ENCODE measurements around the gene SLC43A3.

The SLC43A3 gene

GRCh38 chr11:57426929-57427726 is at the start of gene SLC43A3:
Gene SLC43A3, minus strand, starts transcription at chr11:57427121. Its CDS starts 949 bp downstream, at chr11:57426172.
- peak; percentile 88 for DNase-seq

GRCh38 chr11:57476047-57476756 is 49.3 kb upstream of the SLC43A3 start:
- peak; percentile 76 for DNase-seq

GRCh38 chr11:57475671-57476046 is 48.7 kb upstream of the SLC43A3 start:
- no peak for DNase-seq

GRCh38 chr11:57475191-57475590 is 48.3 kb upstream of the SLC43A3 start:
- DNase-seq = no peak

- no peak for DNase-seq
These were observed 47.8 kb upstream of the SLC43A3 start for GRCh38 chr11:57474803-57475115.

- no peak for DNase-seq
These were observed 47.3 kb upstream of the SLC43A3 start for GRCh38 chr11:57474017-57474802.

- no peak for DNase-seq
These were observed 46.4 kb upstream of the SLC43A3 start for GRCh38 chr11:57473285-57473841.

- no peak for DNase-seq
These were observed 44.6 kb upstream of the SLC43A3 start for GRCh38 chr11:57471496-57471895.

GRCh38 chr11:57469268-57469667 is 42.3 kb upstream of the SLC43A3 start:
- no peak for DNase-seq

GRCh38 chr11:57468276-57468675 is 41.4 kb upstream of the SLC43A3 start:
- DNase-seq = no peak

GRCh38 chr11:57467508-57468157 is 40.7 kb upstream of the SLC43A3 start:
- DNase-seq = no peak

- no peak for DNase-seq
These were observed 39.8 kb upstream of the SLC43A3 start for GRCh38 chr11:57466680-57467079.

- no peak for DNase-seq
These were observed 37.7 kb upstream of the SLC43A3 start for GRCh38 chr11:57464539-57465181.

- no peak for DNase-seq
These were observed 37.0 kb upstream of the SLC43A3 start for GRCh38 chr11:57463671-57464538.

GRCh38 chr11:57462597-57462996 is 35.7 kb upstream of the SLC43A3 start:
- no peak for DNase-seq

- no peak for DNase-seq
These were observed 35.0 kb upstream of the SLC43A3 start for GRCh38 chr11:57461841-57462489.

- DNase-seq = peak; percentile 55
These were observed 34.1 kb upstream of the SLC43A3 start for GRCh38 chr11:57460758-57461749.

GRCh38 chr11:57460022-57460757 is 33.3 kb upstream of the SLC43A3 start, which contains the start of gene RTN4RL2:
Gene RTN4RL2, plus strand, starts transcription at chr11:57460528. Its CDS starts 338 bp downstream, at chr11:57460866.
- DNase-seq = peak; percentile 75
